GM13977 (cell line): ENCODE results near the gene DNAJA3.

Experiments used
- DNase-seq: peaks from one replicate; pipeline ENCODE4 v3.0.0; 2012; ENCODE audit warnings: low spot score
- CTCF ChIP-seq: IDR thresholded peaks from 2 replicates; pipeline ENCODE4 v1.5.1; 2012; ENCODE audit warnings: mild to moderate bottlenecking, control low read depth; ENCODE audit not compliant: insufficient read depth; ENCODE audit errors: extremely low read depth, missing control alignments
- in situ Hi-C: fragments of 300-500 bp; cut with MboI; formaldehyde crosslinking; loops from one replicate; pipeline ENCODE4 v1.12.0; 2022; ENCODE audit warnings: low sequenced_read_pairs, low pct_unique_long_range_greater_than_20kb, mixed read lengths, inconsistent platforms; ENCODE audit not compliant: unreplicated experiment

DNAJA3 gene

GRCh38 chr16:4498546-4499195 lies 73.0 kb downstream of the DNAJA3 start:
- in situ Hi-C loops: no loop called here
- no peak for TF ChIP-seq CTCF
- no peak for DNase-seq

DNA sequence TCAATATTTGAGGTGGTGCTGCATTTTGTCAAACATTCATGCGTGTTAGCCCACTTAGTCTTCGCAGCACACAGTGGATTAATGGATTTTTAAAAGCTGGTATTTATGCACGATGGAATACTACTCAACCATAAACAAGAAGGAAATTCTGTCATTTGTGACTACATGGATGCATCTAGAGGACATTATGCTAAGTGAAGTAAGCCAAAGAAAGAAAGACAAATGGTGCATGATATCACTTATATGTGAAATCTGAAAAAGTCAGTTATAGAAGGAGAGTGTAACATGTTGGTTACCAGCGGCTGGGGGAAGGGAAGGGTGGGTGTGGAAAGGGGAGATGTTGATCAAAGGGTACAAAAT lies 73.5 kb downstream of the DNAJA3 start:
- in situ Hi-C loops: no loop called here
- DNase-seq: no peak
- TF ChIP-seq CTCF: no peak

- DNase-seq: no peak
- TF ChIP-seq CTCF: no peak
- in situ Hi-C loops: no loop called here
Measured at GRCh38 chr16:4500272-4500671, 74.6 kb downstream of the DNAJA3 start.

DNA sequence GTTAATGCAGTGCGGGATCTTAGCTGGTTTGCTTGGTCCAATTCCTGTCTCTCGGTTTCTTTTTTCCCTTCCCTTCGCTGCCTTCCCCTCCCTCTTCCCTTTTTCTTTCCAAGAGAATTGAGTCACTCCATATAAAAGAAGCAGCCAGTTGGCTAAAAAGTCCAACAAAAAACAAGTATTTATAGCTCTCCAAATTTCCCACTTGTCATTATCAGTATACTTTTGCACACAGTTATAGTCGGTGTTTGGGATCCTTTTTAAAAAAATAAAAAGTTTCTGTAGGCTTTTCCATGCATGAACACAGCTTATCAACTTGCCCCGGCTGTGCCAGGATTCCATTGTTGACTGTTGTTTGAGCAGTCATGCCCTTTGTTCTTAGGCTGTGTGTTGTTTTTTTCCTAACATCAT lies 75.4 kb downstream of the DNAJA3 start:
- in situ Hi-C loops: no loop called here
- TF ChIP-seq CTCF: no peak
- no peak for DNase-seq

DNA sequence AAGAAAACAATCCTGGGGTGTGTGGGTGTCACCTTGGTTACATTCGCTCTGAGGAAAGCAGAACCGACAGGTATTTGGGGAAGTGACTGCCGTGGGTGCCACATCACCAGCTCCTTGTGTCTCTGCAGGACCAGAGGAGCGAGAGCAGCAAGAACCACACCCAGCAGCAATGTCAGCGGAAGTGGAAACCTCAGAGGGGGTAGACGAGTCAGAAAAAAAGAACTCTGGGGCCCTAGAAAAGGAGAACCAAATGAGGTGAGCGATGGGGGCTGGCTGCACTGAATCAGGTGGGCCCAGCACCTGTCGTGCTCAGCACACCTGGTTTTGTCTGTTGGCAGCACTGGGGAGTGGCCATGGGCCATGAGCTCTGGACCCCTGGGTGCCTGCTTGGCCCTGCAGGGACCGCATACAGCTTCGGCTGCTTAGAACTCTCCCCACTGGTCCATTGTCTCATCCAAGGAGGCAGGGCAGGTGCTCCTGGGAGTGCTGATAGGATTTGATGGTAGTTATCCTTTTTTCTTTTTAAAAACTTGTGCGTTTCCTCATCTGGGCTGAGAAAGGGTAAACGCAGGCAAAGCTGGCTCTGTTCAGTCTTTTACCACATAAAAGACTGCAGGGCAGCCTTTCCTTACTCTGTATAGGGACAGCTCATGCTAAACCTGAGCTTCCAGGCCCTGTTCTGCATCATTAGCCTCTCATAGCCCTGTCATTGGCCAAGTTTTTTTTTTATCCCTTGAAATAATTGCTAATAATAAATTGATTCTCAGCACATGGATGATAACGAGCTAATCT lies 79.9 kb downstream of the DNAJA3 start:
- DNase-seq: peak; percentile 77
- in situ Hi-C loops: no loop called here
- TF ChIP-seq CTCF: no peak
